Anterior cingulate cortex (tissue), 58 donors: ENCODE measurements around the gene GID8.

ENCODE experiments used
- DNase-seq, 58 donors: peaks; one replicate each; lab custom pipeline; 2025; lab: John Stamatoyannopoulos, UW

The GID8 gene

GRCh38 chr20:62979310-62979709 lies 41.4 kb downstream of the GID8 start:
- no peak for DNase-seq

GRCh38 chr20:62979876-62980373 lies 42.0 kb downstream of the GID8 start:
- peak in 1 of 58 donors; percentile 7 for DNase-seq

- DNase-seq: no peak
Measured at GRCh38 chr20:62980380-62980960, 42.5 kb downstream of the GID8 start.

- DNase-seq: peak in 25 of 58 donors; percentile 3 to 63 (median 20)
Measured at GRCh38 chr20:62980970-62981369, 43.0 kb downstream of the GID8 start.

GRCh38 chr20:62982124-62983075 lies 44.5 kb downstream of the GID8 start:
- DNase-seq: no peak

- no peak for DNase-seq
Measured at GRCh38 chr20:62983210-62983609, 45.3 kb downstream of the GID8 start.

GRCh38 chr20:62984666-62985443 lies 46.9 kb downstream of the GID8 start:
- peak in 40 of 58 donors; percentile 6 to 77 (median 34) for DNase-seq

- DNase-seq: no peak
Measured at GRCh38 chr20:62985444-62985778, 47.5 kb downstream of the GID8 start.

- DNase-seq: peak in 1 of 58 donors; percentile 21
Measured at GRCh38 chr20:62986257-62986800, 48.4 kb downstream of the GID8 start.

GRCh38 chr20:62987114-62987513 lies 49.2 kb downstream of the GID8 start:
- DNase-seq: no peak

- DNase-seq: no peak
Measured at GRCh38 chr20:62989201-62989601, 51.3 kb downstream of the GID8 start.

GRCh38 chr20:62990306-62990825 lies 52.4 kb downstream of the GID8 start:
- DNase-seq: no peak

GRCh38 chr20:62991196-62991807 lies 53.4 kb downstream of the GID8 start:
- DNase-seq: no peak

- no peak for DNase-seq
Measured at GRCh38 chr20:62991863-62992262, 53.9 kb downstream of the GID8 start.

GRCh38 chr20:62993856-62994494 lies 56.0 kb downstream of the GID8 start:
- no peak for DNase-seq

- no peak for DNase-seq
Measured at GRCh38 chr20:62994869-62995281, 56.9 kb downstream of the GID8 start.

GRCh38 chr20:62995481-62995880 lies 57.5 kb downstream of the GID8 start:
- DNase-seq: no peak

- DNase-seq: no peak
Measured at GRCh38 chr20:62995898-62996595, 58.1 kb downstream of the GID8 start.

- DNase-seq: no peak
Measured at GRCh38 chr20:62996596-62996982, 58.6 kb downstream of the GID8 start.
